Ectodermal cell (in vitro differentiated cells): ENCODE measurements around the gene FGF1.

Source experiments
- H3K27ac ChIP-seq: 2 replicates; pipeline ENCODE4 v1.7.0; 2013; ENCODE audit warnings: mild to moderate bottlenecking, low read depth, low read length; ENCODE audit not compliant: insufficient read depth, poor library complexity, severe bottlenecking
- H3K27me3 ChIP-seq: 2 replicates; pipeline ENCODE4 v1.7.0; 2013; ENCODE audit warnings: mild to moderate bottlenecking, low read length; ENCODE audit not compliant: insufficient read depth, control insufficient read depth, poor library complexity, severe bottlenecking
- H3K36me3 ChIP-seq: one replicate; pipeline ENCODE4 v1.7.0; 2013; ENCODE audit warnings: low read length; ENCODE audit not compliant: control insufficient read depth, insufficient read depth
- H3K4me1 ChIP-seq: one replicate; pipeline ENCODE4 v1.7.0; 2013; ENCODE audit warnings: low read length; ENCODE audit not compliant: control insufficient read depth, insufficient read depth
- H3K4me3 ChIP-seq: 2 replicates; pipeline ENCODE4 v1.7.0; 2013; ENCODE audit warnings: low read depth, low read length, control low read depth; ENCODE audit not compliant: insufficient read depth
- H3K9me3 ChIP-seq: 2 replicates; pipeline ENCODE4 v1.7.0; 2013; ENCODE audit warnings: mild to moderate bottlenecking, low read length, moderate library complexity; ENCODE audit not compliant: control insufficient read depth
- WGBS, 2 experiments: methylation state at CpG; one replicate each; pipeline ENCODE4 v1.1.7; 2013; ENCODE audit warnings: missing lambda C conversion rate in 2 of 2; 5-methylcytosine and 5-hydroxymethylcytosine counted together

The FGF1 gene

DNA sequence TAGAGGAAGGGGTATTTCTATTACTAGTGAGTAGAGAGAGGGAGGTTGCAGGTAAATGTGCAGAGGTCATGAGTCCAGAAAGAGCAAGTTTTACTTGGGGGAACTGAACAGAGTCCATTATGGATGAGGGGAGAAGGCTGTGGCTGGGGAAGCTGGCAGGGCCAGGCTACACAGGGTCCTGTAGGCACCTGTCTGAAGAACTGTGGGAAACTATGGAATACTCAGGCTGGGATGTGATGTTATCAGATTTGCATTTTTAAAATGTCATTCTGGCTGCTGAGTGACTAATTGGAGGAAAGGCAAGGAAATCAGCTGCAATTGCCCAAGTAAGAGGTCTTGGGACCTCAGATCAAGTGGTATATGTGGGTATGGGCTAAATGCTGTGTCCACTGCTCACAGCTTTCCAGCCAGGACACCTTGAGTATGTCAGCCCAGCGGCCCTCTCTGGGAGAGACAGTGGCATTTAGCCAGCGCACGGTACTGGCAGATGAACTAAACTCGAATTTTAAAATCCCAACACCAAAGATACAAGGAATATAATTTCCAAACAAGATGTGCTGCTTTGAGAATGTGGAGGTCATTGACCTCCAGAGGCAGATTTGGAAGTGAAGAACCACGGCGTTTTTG is 49.1 kb downstream of the FGF1 start:
- WGBS, 2 experiments = 91 to 94% methylated on average over 6 of the region's 6 CpGs

DNA sequence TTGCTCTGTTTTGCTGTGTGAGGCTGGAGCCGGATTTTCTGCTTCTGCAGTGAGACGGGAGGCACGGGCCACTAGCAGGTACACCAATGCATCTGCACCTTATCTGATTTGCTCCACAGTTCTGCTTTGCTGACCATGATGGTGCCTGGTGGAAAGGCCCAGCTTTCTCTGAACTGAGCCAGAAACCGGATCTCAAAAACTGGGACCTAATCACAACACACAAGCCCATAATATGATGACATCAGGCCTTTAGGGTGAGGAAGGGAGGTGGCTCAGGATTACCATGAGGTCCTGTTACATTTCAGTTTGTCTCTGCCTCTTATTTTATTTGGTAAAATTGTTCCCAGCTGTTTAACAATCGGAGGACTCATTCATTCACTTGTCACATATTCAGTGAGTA is 49.8 kb downstream of the FGF1 start:
- Histone ChIP-seq H3K4me1 (no peaks in the 10 kb centered on the region), H3K27ac (no peak overlapping the region), H3K27me3 (no peaks in the 10 kb centered on the region), H3K36me3 (no peaks in the 10 kb centered on the region), H3K9me3 (no peaks in the 10 kb centered on the region), H3K4me3 (no peak overlapping the region)
- 91 to 93% methylated on average over 4 to 5 of the region's 5 CpGs for WGBS, 2 experiments

More for the DNA sequence above, 49.1 kb downstream of the FGF1 start:
- H3K27ac ChIP-seq = no peak overlapping the region
- H3K4me1 ChIP-seq = no peaks in the 10 kb centered on the region
- no peaks in the 10 kb centered on the region for H3K27me3 ChIP-seq
- H3K9me3 ChIP-seq = no peaks in the 10 kb centered on the region
- H3K36me3 ChIP-seq = no peaks in the 10 kb centered on the region
- H3K4me3 ChIP-seq = no peak overlapping the region

DNA sequence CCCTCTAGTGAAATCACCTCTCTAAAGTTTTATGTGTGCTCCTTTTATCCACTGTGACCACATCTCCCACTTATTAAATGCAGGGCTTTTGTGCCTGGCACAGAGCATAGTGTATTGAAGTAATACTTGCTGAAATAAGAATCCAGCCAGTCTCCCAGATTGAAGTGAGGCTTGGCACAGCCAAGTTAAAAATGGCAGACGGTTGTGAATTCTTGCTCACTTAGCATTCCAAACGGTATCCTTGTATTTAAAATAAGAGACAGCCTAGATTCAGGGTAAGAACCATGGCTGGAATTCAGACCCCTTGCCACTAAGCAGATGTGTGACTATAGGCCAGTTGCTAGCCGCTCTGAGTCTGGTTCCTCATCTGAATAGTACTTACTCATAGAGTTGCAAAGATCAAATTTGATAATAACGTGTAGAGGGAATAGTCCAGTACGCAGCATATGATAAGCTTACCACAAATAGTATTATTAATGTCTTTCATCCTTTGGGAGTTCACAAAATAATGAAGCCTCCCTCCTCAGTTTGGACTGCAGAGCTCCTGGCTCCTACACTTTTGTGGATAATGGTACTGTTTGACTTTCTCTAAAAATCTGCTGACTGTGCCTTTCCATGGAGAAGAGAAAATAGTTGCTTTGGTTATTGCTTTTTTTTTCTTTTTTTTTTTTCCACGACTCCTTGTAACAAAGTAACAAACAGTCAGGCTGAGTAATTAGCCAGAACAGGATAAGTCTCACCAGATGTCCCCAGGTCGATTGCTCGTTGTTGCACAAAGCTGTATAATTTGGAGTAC is 51.5 kb downstream of the FGF1 start:
- H3K4me3 ChIP-seq = no peak overlapping the region
- no peak overlapping the region for H3K27ac ChIP-seq
- H3K27me3 ChIP-seq = no peaks in the 10 kb centered on the region
- H3K4me1 ChIP-seq = no peaks in the 10 kb centered on the region
- no peaks in the 10 kb centered on the region for H3K36me3 ChIP-seq
- 91 to 96% methylated on average over 7 to 8 of the region's 8 CpGs for WGBS, 2 experiments
- H3K9me3 ChIP-seq = no peaks in the 10 kb centered on the region

DNA sequence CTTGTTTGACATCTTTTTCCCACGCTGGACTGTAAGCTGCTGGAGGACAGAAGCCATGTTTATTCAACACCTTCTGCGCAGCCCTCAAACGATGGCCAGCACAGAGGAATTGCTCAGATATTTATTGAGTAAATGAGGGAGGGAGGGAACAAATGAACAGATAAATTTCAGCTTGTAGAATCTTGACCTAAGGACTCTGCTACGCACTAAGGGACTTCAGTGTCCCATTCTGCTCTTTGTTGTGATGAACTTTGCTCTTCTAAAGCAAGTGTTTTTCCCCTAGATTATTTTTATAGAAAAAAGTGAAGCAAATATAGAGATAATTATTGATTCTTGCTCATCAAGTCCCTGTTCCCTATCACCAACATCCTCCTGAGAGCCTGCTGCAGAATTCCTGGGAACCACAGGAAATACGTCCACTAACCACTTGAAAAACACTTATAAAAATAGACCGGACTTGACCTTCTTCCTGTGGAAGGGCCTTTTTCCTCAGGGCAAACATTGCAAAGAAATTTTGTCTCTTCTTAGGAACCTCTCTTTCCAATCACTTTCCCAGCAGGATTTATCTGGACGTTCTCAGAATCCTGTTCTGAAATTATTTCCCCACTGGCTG is 54.9 kb downstream of the FGF1 start:
- H3K27ac ChIP-seq = no peak overlapping the region
- no peak overlapping the region for H3K4me3 ChIP-seq
- H3K36me3 ChIP-seq = no peaks in the 10 kb centered on the region
- no peaks in the 10 kb centered on the region for H3K9me3 ChIP-seq
- 93 to 96% methylated on average over 7 of the region's 7 CpGs for WGBS, 2 experiments
- no peaks in the 10 kb centered on the region for H3K4me1 ChIP-seq
- no peaks in the 10 kb centered on the region for H3K27me3 ChIP-seq

GRCh38 chr5:142627383-142628217 is 58.3 kb downstream of the FGF1 start:
- Histone ChIP-seq H3K4me1 (no peaks in the 10 kb centered on the region), H3K36me3 (no peaks in the 10 kb centered on the region), H3K27ac (no peak overlapping the region), H3K9me3 (no peaks in the 10 kb centered on the region), H3K27me3 (no peaks in the 10 kb centered on the region), H3K4me3 (no peak overlapping the region)
- WGBS, 2 experiments = 84 to 85% methylated on average over 5 of the region's 5 CpGs

DNA sequence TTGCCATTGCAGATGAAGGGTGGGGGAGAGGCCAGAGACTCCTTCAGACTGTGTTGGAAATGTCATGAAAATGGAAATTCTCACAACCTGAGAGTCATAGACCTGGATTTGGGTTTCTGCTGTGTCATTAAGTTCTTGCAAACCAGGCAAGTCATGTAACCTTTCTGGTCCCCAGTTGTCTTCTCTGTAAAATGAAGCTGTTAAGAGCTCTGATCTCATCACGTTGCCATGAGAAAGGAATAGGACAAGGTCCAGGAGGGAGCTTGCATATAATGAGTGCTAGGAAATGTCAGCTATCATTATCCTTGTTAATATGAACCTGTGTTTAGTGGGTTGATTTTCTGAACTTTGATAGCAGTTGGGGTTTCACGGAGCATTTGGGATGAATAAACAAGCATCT is 59.1 kb downstream of the FGF1 start:
- Histone ChIP-seq H3K4me1 (no peaks in the 10 kb centered on the region), H3K27ac (no peak overlapping the region), H3K4me3 (no peak overlapping the region), H3K36me3 (no peaks in the 10 kb centered on the region), H3K9me3 (no peaks in the 10 kb centered on the region), H3K27me3 (no peaks in the 10 kb centered on the region)
- WGBS, 2 experiments = 92 to 96% methylated on average over 2 of the region's 2 CpGs

- Histone ChIP-seq H3K27me3 (no peaks in the 10 kb centered on the region), H3K4me3 (no peak overlapping the region), H3K4me1 (no peaks in the 10 kb centered on the region), H3K27ac (no peak overlapping the region), H3K36me3 (no peaks in the 10 kb centered on the region), H3K9me3 (no peaks in the 10 kb centered on the region)
- WGBS, 2 experiments = 82 to 83% methylated on average over 2 to 3 of the region's 3 CpGs
These were observed 59.8 kb downstream of the FGF1 start for GRCh38 chr5:142626099-142626498.

- Histone ChIP-seq H3K27ac (no peak overlapping the region), H3K27me3 (no peaks in the 10 kb centered on the region), H3K9me3 (no peaks in the 10 kb centered on the region), H3K4me1 (no peaks in the 10 kb centered on the region), H3K36me3 (no peaks in the 10 kb centered on the region), H3K4me3 (no peak overlapping the region)
- 84 to 87% methylated on average over 3 of the region's 3 CpGs for WGBS, 2 experiments
These were observed 64.7 kb downstream of the FGF1 start for GRCh38 chr5:142621227-142621626.

GRCh38 chr5:142619815-142620214 is 66.1 kb downstream of the FGF1 start:
- Histone ChIP-seq H3K36me3 (no peaks in the 10 kb centered on the region), H3K4me1 (no peaks in the 10 kb centered on the region), H3K27me3 (no peaks in the 10 kb centered on the region), H3K27ac (no peak overlapping the region), H3K4me3 (no peak overlapping the region), H3K9me3 (no peaks in the 10 kb centered on the region)
- 84 to 86% methylated on average over 8 to 9 of the region's 11 CpGs for WGBS, 2 experiments

DNA sequence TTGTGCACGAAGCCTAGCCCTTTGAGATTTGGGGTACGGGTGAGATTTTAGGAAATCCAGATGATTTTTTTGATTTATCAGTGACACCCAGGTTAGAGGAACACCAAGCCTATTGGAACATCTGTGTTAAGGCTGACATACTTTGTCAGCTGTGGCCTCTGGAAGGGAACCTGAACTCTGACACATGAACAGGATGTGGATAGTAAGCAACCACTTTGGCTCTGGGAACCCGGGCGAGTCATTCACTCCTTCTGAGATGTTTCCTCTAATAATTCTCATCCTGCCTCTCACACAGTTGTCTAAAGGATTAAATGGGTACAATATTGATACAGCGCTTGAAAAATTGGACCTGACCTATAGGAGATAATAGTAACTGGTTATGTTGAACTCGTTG is 67.8 kb downstream of the FGF1 start:
- Histone ChIP-seq H3K27me3 (no peaks in the 10 kb centered on the region), H3K36me3 (no peaks in the 10 kb centered on the region), H3K4me3 (no peak overlapping the region), H3K4me1 (no peaks in the 10 kb centered on the region), H3K9me3 (no peaks in the 10 kb centered on the region), H3K27ac (no peak overlapping the region)
- 95 to 96% methylated on average over 5 to 6 of the region's 6 CpGs for WGBS, 2 experiments
